ENCODE data around the gene ATP2C2. TPM values are rescaled to one million over a fixed set of nuclear protein-coding genes. Genes with fewer than 3 reads are reported as not detected.

ATP2C2 gene
- polyA plus RNA-seq, 1 of the 3 experiments (the other 2 are of a cell fraction): 0.33 TPM

DNA sequence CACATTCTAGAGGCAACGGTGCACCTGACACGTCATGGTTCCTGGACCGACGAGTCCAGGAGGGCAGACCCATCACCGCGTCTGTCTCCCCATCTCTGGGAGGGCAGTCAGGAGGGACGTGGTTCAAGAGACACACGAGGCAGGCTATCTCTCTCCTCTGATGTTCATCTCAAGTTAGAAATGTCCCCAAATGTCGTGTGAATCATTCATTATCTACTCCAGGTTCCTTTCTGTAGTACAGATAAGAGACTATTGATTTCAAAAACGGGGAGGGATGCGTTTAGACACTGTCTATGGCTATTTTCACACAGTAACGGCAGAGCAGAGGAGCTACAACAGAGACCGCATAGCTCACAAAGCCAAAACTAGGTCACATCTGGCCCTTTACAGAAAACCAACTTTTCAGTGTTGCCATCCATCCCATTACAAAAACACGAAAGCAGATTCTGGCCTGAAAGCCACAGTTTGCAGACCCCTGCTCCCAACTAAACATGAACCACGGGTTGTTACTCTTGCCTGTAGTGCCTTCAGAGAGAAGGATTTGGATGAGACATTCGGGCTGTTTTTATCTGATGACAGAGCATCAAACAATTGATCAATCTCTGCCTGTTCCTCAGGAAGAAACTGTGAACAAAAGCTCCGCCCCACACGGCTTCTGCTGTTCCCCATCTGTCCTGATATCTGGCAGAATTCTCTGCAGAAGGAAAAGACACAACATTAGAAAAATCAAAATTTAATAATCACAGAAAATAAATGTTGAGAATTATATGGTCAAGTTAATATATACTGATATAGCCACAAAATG, 129.3 kb downstream of the ATP2C2 start:
- DNase-seq: no peak
- POLR2A ChIA-PET: no interaction called here
- Histone ChIP-seq H2AFZ (ENCODE audit: low read depth) (no peak overlapping the region), H3K4me1 (ENCODE audit: control insufficient read depth in 1 of 2, insufficient read depth in 2 of 2, low read depth in 1 of 2, low read length in 1 of 2) (no peaks in the 10 kb centered on the region; a peak in 1 of 4 replicates), H3F3A (replicated peaks; ENCODE audit: insufficient read depth) (no peaks in the 10 kb centered on the region), H4K20me1 (ENCODE audit: insufficient read depth) (no peaks in the 10 kb centered on the region), H3K79me2 (ENCODE audit: insufficient read depth) (peaks cover 30% of the 10 kb centered on the region; the same call in 1 of the 2 replicates), H3K27ac (ENCODE audit: low read depth in 2 of 2, low read length in 1 of 2) (no peak overlapping the region; a peak in 1 of 4 replicates), H3K9ac (no peak overlapping the region), H3K4me2 (no peak overlapping the region), H3K9me2 (no peaks in the 10 kb centered on the region), H3K36me3 (replicated peaks in 1 of 2; ENCODE audit: control insufficient read depth in 1 of 2, insufficient read depth in 2 of 2, low read length in 1 of 2) (peaks cover 45 to 63% of the 10 kb centered on the region in 2 experiments), H3K4me3 (ENCODE audit: low read depth in 2 of 2, low read length in 1 of 2) (no peak overlapping the region), H3K27me3 (ENCODE audit: insufficient read depth) (no peaks in the 10 kb centered on the region), H3K9me3 (no peaks in the 10 kb centered on the region)
- CTCF ChIA-PET: interaction anchor here (0.7 to 2.3 kb wide), 8 partner anchors 13 to 322 kb away, joined by 3 to 13 read pairs (median 4); no protein-coding TSS in a partner anchor
- 74% methylated on average over 17 of the region's 18 CpGs for WGBS (ENCODE audit: low lambda C conversion rate)
- TF ChIP-seq NRF1 (IDR thresholded peaks at IDR 0.05; ENCODE audit: low read depth, low read length): no peak
- no peak for TF ChIP-seq RCOR1 (IDR thresholded peaks at IDR 0.05; ENCODE audit: low read length)
- TF ChIP-seq, protein P1, sequence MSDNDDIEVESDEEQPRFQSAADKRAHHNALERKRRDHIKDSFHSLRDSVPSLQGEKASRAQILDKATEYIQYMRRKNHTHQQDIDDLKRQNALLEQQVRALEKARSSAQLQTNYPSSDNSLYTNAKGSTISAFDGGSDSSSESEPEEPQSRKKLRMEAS (IDR thresholded peaks at IDR 0.05; ENCODE audit: low read depth): no peak
- no peak for TF ChIP-seq EZH2phosphoT487 (IDR thresholded peaks at IDR 0.05; ENCODE audit: borderline replicate concordance, low read depth)
- no peak for TF ChIP-seq CHD2 (IDR thresholded peaks at IDR 0.05; ENCODE audit: low read length, partially characterized antibody)
- TF ChIP-seq RAD21 (IDR thresholded peaks at IDR 0.05; ENCODE audit: low read length): no peak
- no peak for TF ChIP-seq YY1 (IDR thresholded peaks at IDR 0.05; ENCODE audit: low read depth)
- TF ChIP-seq, protein P2, sequence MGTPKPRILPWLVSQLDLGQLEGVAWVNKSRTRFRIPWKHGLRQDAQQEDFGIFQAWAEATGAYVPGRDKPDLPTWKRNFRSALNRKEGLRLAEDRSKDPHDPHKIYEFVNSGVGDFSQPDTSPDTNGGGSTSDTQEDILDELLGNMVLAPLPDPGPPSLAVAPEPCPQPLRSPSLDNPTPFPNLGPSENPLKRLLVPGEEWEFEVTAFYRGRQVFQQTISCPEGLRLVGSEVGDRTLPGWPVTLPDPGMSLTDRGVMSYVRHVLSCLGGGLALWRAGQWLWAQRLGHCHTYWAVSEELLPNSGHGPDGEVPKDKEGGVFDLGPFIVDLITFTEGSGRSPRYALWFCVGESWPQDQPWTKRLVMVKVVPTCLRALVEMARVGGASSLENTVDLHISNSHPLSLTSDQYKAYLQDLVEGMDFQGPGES (IDR thresholded peaks at IDR 0.05; ENCODE audit: low read depth, low read length): no peak
- TF ChIP-seq, protein P3, sequence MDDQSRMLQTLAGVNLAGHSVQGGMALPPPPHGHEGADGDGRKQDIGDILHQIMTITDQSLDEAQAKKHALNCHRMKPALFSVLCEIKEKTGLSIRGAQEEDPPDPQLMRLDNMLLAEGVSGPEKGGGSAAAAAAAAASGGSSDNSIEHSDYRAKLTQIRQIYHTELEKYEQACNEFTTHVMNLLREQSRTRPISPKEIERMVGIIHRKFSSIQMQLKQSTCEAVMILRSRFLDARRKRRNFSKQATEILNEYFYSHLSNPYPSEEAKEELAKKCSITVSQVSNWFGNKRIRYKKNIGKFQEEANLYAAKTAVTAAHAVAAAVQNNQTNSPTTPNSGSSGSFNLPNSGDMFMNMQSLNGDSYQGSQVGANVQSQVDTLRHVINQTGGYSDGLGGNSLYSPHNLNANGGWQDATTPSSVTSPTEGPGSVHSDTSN (IDR thresholded peaks at IDR 0.05): no peak
- TF ChIP-seq POLR2AphosphoS5 (IDR thresholded peaks at IDR 0.05; ENCODE audit: low read depth, low read length): no peak
- no peak for TF ChIP-seq SMC3 (IDR thresholded peaks at IDR 0.05; ENCODE audit: low read depth, low read length)
- TF ChIP-seq, protein P4, sequence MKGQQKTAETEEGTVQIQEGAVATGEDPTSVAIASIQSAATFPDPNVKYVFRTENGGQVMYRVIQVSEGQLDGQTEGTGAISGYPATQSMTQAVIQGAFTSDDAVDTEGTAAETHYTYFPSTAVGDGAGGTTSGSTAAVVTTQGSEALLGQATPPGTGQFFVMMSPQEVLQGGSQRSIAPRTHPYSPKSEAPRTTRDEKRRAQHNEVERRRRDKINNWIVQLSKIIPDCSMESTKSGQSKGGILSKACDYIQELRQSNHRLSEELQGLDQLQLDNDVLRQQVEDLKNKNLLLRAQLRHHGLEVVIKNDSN (IDR thresholded peaks at IDR 0.05; ENCODE audit: borderline replicate concordance, low read depth): no peak
- no peak for TF ChIP-seq GABPA (IDR thresholded peaks at IDR 0.05; ENCODE audit: low read depth)
- no peak for TF ChIP-seq FOXM1 (IDR thresholded peaks at IDR 0.05; ENCODE audit: low read depth)
- TF ChIP-seq, protein P5, sequence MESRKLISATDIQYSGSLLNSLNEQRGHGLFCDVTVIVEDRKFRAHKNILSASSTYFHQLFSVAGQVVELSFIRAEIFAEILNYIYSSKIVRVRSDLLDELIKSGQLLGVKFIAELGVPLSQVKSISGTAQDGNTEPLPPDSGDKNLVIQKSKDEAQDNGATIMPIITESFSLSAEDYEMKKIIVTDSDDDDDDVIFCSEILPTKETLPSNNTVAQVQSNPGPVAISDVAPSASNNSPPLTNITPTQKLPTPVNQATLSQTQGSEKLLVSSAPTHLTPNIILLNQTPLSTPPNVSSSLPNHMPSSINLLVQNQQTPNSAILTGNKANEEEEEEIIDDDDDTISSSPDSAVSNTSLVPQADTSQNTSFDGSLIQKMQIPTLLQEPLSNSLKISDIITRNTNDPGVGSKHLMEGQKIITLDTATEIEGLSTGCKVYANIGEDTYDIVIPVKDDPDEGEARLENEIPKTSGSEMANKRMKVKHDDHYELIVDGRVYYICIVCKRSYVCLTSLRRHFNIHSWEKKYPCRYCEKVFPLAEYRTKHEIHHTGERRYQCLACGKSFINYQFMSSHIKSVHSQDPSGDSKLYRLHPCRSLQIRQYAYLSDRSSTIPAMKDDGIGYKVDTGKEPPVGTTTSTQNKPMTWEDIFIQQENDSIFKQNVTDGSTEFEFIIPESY (IDR thresholded peaks at IDR 0.05; ENCODE audit: borderline replicate concordance, low read depth): no peak
- no peak for TF ChIP-seq GATA2 (CRISPR knock-in tag; IDR thresholded peaks at IDR 0.05)

Measured in SK-N-SH (cell line).